K562 (cell line): Measurements from ENCODE around the gene ETV2. TPM values are rescaled to one million over a fixed set of nuclear protein-coding genes. Genes with fewer than 3 reads are reported as not detected.

Experiments used
- ATF4 ChIP-seq: fragments of 450-650 bp; formaldehyde crosslinking; IDR thresholded peaks from 2 replicates; pipeline ENCODE4 v1.4.0; 2022; ENCODE audit warnings: mild to moderate bottlenecking, moderate library complexity
- CEBPZ ChIP-seq: fragments of 150-350 bp; IDR thresholded peaks from 2 replicates; pipeline ENCODE4 v1.6.1; 2014; ENCODE audit warnings: low read depth, mild to moderate bottlenecking, low read length, borderline replicate concordance
- NFRKB ChIP-seq: fragments of 450-650 bp; IDR thresholded peaks from 2 replicates; pipeline ENCODE4 v1.6.1; 2016; ENCODE audit warnings: low read depth
- PHF21A ChIP-seq: fragments of 450-650 bp; IDR thresholded peaks from 2 replicates; pipeline ENCODE4 v1.6.1; 2017; ENCODE audit warnings: low read depth, borderline replicate concordance
- SMAD4 ChIP-seq: fragments of 250-450 bp; sonication (Bioruptor Pico); conservative IDR thresholded peaks from 2 replicates; pipeline ENCODE4 v1.8.0; 2021; ENCODE audit warnings: inconsistent platforms, mild to moderate bottlenecking, moderate library complexity
- SRSF7 ChIP-seq: fragments of 200-400 bp; formaldehyde crosslinking; optimal IDR thresholded peaks from 2 replicates; pipeline ENCODE3; 2017; ENCODE audit warnings: mild to moderate bottlenecking, low read depth, low read length
- TAL1 ChIP-seq: fragments of 450-650 bp; IDR thresholded peaks from 2 replicates; pipeline ENCODE4 v1.6.1; 2016; ENCODE audit warnings: mild to moderate bottlenecking
- YY1 ChIP-seq, 3 experiments: IDR thresholded peaks; 2 replicates each; pipeline ENCODE4 v1.6.1; 2011; ENCODE audit warnings: low read length in 2 of 3, mild to moderate bottlenecking in 2 of 3, moderate library complexity in 2 of 3, borderline replicate concordance in 1 of 3, control low read depth in 1 of 3, low read depth in 1 of 3; ENCODE audit not compliant: insufficient read depth in 3 of 3, insufficient replicate concordance in 2 of 3, control insufficient read depth in 1 of 3, insufficient read length in 1 of 3; ENCODE audit errors: extremely low read depth in 1 of 3
- ZNF780A ChIP-seq: fragments of 250-450 bp; sonication (Bioruptor Pico); IDR thresholded peaks from 2 replicates; pipeline ENCODE4 v1.5.0; 2021; ENCODE audit warnings: mild to moderate bottlenecking
- polyA plus RNA-seq, 8 experiments: library from polyadenylated mRNA; depleted of rRNA in 4 of 8; stranded (reverse) in 5 of 8; unstranded in 3 of 8; fragments of >200 nt; fragmentation: Nextera tagmentation in 2 of 8; fragmentation: Illumina TruSeq in 1 of 8; extraction: Ambion mirVana in 2 of 8; extraction: Trizol in 1 of 8; gene quantifications; 2 replicates each; pipeline versions ENCODE4 v1.2.1 to v1.2.3, GENCODE V29; 2011 to 2014; ENCODE audit warnings: inconsistent platforms in 1 of 8, missing spikeins in 1 of 8
- total RNA-seq, 7 experiments: library from RNA; depleted of rRNA in 6 of 7; stranded (reverse); fragments of >200 nt in 6 of 7; fragmentation: Illumina TruSeq in 2 of 7; extraction: Trizol in 2 of 7; gene quantifications; 2 replicates each; pipeline versions ENCODE4 v1.2.1 to v1.2.3, GENCODE V29; 2011 to 2021; ENCODE audit warnings: low replicate concordance in 1 of 7
- TF ChIP-seq, protein P1 (sequence below), 2 experiments: fragments of 450-650 bp in 1 of 2; sonication (generic) in 1 of 2; formaldehyde crosslinking in 1 of 2; IDR thresholded peaks; 2 replicates each; pipeline versions ENCODE4 v1.7.1 to v1.9.0; 2016 to 2022; ENCODE audit warnings: inconsistent platforms in 1 of 2, mild to moderate bottlenecking in 1 of 2, missing genetic modification reagents in 1 of 2

The ETV2 gene
- total and polyA plus RNA-seq, 9 of the 15 experiments (the other 6 are each of a cell fraction or from before 2014, with no cell fraction given): 0.11 to 3.7 (median 0.55) TPM

DNA sequence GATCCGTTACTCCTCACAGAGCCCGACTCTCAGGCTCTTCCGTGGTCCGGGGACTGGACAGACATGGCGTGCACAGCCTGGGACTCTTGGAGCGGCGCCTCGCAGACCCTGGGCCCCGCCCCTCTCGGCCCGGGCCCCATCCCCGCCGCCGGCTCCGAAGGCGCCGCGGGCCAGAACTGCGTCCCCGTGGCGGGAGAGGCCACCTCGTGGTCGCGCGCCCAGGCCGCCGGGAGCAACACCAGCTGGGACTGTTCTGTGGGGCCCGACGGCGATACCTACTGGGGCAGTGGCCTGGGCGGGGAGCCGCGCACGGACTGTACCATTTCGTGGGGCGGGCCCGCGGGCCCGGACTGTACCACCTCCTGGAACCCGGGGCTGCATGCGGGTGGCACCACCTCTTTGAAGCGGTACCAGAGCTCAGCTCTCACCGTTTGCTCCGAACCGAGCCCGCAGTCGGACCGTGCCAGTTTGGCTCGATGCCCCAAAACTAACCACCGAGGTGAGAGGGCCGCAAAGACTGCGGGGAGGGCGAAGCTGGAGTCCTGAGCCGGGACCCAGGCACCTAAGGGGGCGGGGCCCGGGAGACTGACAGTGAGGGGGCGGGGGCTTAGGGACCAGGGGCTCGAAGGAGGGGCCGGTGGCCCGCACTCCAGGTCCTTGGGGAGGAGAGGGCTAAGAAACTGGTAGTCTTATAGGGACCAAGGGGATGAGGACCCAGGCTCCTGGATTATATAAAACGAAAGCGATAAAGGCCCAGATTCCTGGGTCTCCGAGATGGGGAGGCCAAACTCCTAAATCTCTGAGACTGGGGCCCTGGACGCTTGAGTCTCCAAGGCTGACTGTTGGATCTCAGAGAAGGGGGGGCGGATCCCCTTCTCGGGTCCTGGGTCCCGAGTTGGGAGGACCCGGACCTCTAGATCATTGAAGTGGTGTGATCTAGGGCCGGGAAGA is 2.0 kb downstream of the ETV2 start (continued):
- TF ChIP-seq, protein P1, sequence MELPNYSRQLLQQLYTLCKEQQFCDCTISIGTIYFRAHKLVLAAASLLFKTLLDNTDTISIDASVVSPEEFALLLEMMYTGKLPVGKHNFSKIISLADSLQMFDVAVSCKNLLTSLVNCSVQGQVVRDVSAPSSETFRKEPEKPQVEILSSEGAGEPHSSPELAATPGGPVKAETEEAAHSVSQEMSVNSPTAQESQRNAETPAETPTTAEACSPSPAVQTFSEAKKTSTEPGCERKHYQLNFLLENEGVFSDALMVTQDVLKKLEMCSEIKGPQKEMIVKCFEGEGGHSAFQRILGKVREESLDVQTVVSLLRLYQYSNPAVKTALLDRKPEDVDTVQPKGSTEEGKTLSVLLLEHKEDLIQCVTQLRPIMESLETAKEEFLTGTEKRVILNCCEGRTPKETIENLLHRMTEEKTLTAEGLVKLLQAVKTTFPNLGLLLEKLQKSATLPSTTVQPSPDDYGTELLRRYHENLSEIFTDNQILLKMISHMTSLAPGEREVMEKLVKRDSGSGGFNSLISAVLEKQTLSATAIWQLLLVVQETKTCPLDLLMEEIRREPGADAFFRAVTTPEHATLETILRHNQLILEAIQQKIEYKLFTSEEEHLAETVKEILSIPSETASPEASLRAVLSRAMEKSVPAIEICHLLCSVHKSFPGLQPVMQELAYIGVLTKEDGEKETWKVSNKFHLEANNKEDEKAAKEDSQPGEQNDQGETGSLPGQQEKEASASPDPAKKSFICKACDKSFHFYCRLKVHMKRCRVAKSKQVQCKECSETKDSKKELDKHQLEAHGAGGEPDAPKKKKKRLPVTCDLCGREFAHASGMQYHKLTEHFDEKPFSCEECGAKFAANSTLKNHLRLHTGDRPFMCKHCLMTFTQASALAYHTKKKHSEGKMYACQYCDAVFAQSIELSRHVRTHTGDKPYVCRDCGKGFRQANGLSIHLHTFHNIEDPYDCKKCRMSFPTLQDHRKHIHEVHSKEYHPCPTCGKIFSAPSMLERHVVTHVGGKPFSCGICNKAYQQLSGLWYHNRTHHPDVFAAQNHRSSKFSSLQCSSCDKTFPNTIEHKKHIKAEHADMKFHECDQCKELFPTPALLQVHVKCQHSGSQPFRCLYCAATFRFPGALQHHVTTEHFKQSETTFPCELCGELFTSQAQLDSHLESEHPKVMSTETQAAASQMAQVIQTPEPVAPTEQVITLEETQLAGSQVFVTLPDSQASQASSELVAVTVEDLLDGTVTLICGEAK (IDR thresholded peaks at IDR 0.05): no peak; the same call in 1 of the 2 replicates
- TF ChIP-seq, protein P1 (CRISPR knock-in tag; IDR thresholded peaks at IDR 0.05): peak; percentile 29; the same call in 1 of the 2 replicates
- TF ChIP-seq ZNF780A (CRISPR knock-in tag): no peak
- TF ChIP-seq YY1 (IDR thresholded peaks at IDR 0.05; ENCODE audit: borderline replicate concordance in 1 of 3, control insufficient read depth in 1 of 3, extremely low read depth in 1 of 3, insufficient read depth in 3 of 3, insufficient read length in 1 of 3, insufficient replicate concordance in 2 of 3, low read depth in 1 of 3, low read length in 2 of 3): peak in 2 of 3 experiments; percentile 65 to 67
- no peak for TF ChIP-seq ATF4 (CRISPR knock-in tag)
- TF ChIP-seq NFRKB: no peak
- no peak for TF ChIP-seq CEBPZ
- peak; percentile 86 for TF ChIP-seq SMAD4
- TF ChIP-seq PHF21A: peak; percentile 81
- no peak for TF ChIP-seq TAL1
- TF ChIP-seq SRSF7: no peak
